CD4-positive, alpha-beta T cell treated with Interleukin-15 for 4 hours (primary cell): ENCODE results near the gene SPOCK2.

Source experiments
- DNase-seq: peaks from one replicate; pipeline ENCODE4 v3.0.0-alpha.2; 2020; ENCODE audit warnings: low spot score

SPOCK2 gene

GRCh38 chr10:72011468-72011867, 76.9 kb downstream of the SPOCK2 start:
- DNase-seq = no peak

GRCh38 chr10:72011016-72011415, 77.3 kb downstream of the SPOCK2 start:
- DNase-seq = no peak

GRCh38 chr10:72010234-72010973, 77.9 kb downstream of the SPOCK2 start:
- DNase-seq = no peak

- no peak for DNase-seq
These were observed 78.8 kb downstream of the SPOCK2 start for GRCh38 chr10:72009425-72010081.

- DNase-seq = no peak
These were observed 79.3 kb downstream of the SPOCK2 start for GRCh38 chr10:72009051-72009424.
